Thyroid gland (tissue), 4 donors: ENCODE measurements around the gene RBM23. TPM values are rescaled to one million over a fixed set of nuclear protein-coding genes. Genes with fewer than 3 reads are reported as not detected.

Experiments used
- DNase-seq, 2 donors: peaks; one replicate each; pipeline ENCODE4 v3.0.0-alpha.2; 2019
- H3K27ac ChIP-seq, 3 donors: fragments of 200-600 bp; sonication (generic); 1 replicate in 2 of 3; 2 replicates in 1 of 3; pipeline ENCODE4 v1.5.1; 2016 to 2019; ENCODE audit warnings: mild to moderate bottlenecking in 1 of 3, moderate library complexity in 1 of 3
- H3K27me3 ChIP-seq: fragments of 200-600 bp; sonication (generic); one replicate; pipeline ENCODE4 v1.5.1; 2019
- H3K36me3 ChIP-seq, 2 donors: fragments of 200-600 bp; sonication (generic); one replicate each; pipeline ENCODE4 v1.5.1; 2016 to 2019
- H3K4me1 ChIP-seq, 2 donors: fragments of 200-600 bp; sonication (generic); one replicate each; pipeline ENCODE4 v1.5.1; 2017 to 2019
- H3K4me3 ChIP-seq, 3 donors: fragments of 200-600 bp; sonication (generic); replicated peaks in 1 of 3; 1 replicate in 2 of 3; 2 replicates in 1 of 3; pipeline ENCODE4 v1.5.1; 2016; ENCODE audit warnings: mild to moderate bottlenecking in 1 of 3
- H3K9me3 ChIP-seq: fragments of 200-600 bp; sonication (generic); one replicate; pipeline ENCODE4 v1.5.1; 2017
- POLR2A ChIP-seq, 2 donors: fragments of 450-650 bp; IDR thresholded peaks; one replicate each; pipeline ENCODE4 v1.6.1; 2017; ENCODE audit warnings: antibody characterized with exemption in 2 of 2, mild to moderate bottlenecking in 2 of 2, moderate library complexity in 1 of 2
- WGBS, 2 donors: methylation state at CpG; one replicate each; pipeline ENCODE4 v1.1.5; 2017; 5-methylcytosine and 5-hydroxymethylcytosine counted together
- intact Hi-C: fragments of 100-400 bp; cut with DNase I; formaldehyde crosslinking; loops from one replicate; pipeline ENCODE4 v1.15.1; 2023
- total RNA-seq, 4 donors: library from RNA; depleted of rRNA; stranded (reverse); fragments of >200 nt; gene quantifications; one replicate each; pipeline ENCODE4 v1.2.3, GENCODE V29; 2016
- TF ChIP-seq, protein P1 (sequence below), 6 experiments: fragments of 200-600 bp in 3 of 6; fragments of 450-650 bp in 3 of 6; sonication (generic) in 3 of 6; IDR thresholded peaks; one replicate each; pipeline ENCODE4 v1.5.1; 2016 to 2019; ENCODE audit warnings: antibody characterized with exemption in 6 of 6, mild to moderate bottlenecking in 2 of 6, inconsistent platforms in 1 of 6, moderate library complexity in 1 of 6

Gene RBM23
- total RNA-seq, 4 donors from 2014 or later: 157 to 1,409 (median 683) TPM

GRCh38 chr14:22888662-22889061 is 30.3 kb downstream of the RBM23 start:
- DNase-seq: no peak
- no peak overlapping the region for H3K4me3 ChIP-seq
- no peaks in the 10 kb centered on the region for H3K9me3 ChIP-seq
- peaks cover 3 to 13% of the 10 kb centered on the region in 2 donors for H3K4me1 ChIP-seq
- H3K27me3 ChIP-seq: no peaks in the 10 kb centered on the region
- no peak overlapping the region for H3K27ac ChIP-seq
- H3K36me3 ChIP-seq: no peaks in the 10 kb centered on the region
- WGBS, 2 donors: 81 to 85% methylated on average over 4 of the region's 4 CpGs
- intact Hi-C loops: no loop called here
- TF ChIP-seq POLR2A (IDR thresholded peaks at IDR 0.05): no peak
- TF ChIP-seq, protein P1, sequence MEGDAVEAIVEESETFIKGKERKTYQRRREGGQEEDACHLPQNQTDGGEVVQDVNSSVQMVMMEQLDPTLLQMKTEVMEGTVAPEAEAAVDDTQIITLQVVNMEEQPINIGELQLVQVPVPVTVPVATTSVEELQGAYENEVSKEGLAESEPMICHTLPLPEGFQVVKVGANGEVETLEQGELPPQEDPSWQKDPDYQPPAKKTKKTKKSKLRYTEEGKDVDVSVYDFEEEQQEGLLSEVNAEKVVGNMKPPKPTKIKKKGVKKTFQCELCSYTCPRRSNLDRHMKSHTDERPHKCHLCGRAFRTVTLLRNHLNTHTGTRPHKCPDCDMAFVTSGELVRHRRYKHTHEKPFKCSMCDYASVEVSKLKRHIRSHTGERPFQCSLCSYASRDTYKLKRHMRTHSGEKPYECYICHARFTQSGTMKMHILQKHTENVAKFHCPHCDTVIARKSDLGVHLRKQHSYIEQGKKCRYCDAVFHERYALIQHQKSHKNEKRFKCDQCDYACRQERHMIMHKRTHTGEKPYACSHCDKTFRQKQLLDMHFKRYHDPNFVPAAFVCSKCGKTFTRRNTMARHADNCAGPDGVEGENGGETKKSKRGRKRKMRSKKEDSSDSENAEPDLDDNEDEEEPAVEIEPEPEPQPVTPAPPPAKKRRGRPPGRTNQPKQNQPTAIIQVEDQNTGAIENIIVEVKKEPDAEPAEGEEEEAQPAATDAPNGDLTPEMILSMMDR (IDR thresholded peaks at IDR 0.05): no peak

GRCh38 chr14:22887990-22888378 is 31.0 kb downstream of the RBM23 start:
- Histone ChIP-seq H3K4me3 (peak overlapping the region in 1 of 3 donors; percentile 56), H3K9me3 (no peaks in the 10 kb centered on the region), H3K4me1 (peaks cover 3 to 19% of the 10 kb centered on the region in 2 donors), H3K27ac (peak overlapping the region in 1 of 3 donors; percentile 81), H3K27me3 (no peaks in the 10 kb centered on the region), H3K36me3 (no peaks in the 10 kb centered on the region)
- intact Hi-C loops: no loop called here
- WGBS, 2 donors: 85 to 100% methylated on average over 1 to 5 of the region's 5 CpGs
- DNase-seq: no peak
- TF ChIP-seq POLR2A (IDR thresholded peaks at IDR 0.05): no peak
- TF ChIP-seq, protein P1 (IDR thresholded peaks at IDR 0.05): no peak

DNA sequence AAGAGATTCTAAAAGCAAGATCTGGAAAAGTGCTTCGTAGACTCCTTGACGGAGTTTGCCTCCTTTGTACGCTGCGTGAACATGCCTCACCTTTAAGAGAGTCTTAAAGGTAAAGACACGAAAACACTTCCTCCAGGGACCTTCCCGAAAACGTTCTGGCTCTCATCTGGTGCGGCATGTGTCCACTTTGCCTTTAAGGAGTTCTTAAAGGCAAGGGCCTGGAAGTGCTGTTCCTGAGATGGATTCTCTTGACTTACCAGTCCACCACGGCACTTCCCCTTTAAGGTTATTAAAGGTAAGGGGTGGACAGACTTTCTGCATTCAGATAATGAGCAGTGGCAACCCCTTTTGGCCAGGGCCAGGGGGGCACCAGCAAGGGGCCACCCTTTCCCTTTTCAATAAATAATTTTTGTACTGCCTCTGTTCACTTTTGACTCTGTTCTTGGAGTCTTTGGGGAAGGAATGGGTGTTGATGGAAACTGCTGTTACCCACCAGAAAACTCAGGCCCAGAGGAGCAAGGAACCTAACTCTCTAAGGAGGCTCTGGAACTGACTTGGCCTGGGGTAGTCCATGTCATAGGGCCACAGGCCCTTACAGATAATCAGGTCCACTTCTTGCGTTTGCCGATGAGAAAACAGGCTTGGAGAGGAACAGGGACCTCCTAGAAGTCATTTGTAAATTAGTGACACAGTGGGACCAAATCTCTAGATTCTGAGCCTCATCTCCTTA is 31.5 kb downstream of the RBM23 start:
- Histone ChIP-seq H3K9me3 (no peaks in the 10 kb centered on the region), H3K4me1 (peaks cover 7 to 24% of the 10 kb centered on the region in 2 donors), H3K4me3 (peak overlapping the region in 2 of 3 donors; percentile 22 to 56), H3K36me3 (no peaks in the 10 kb centered on the region), H3K27me3 (no peaks in the 10 kb centered on the region), H3K27ac (peak overlapping the region; percentile 31 to 84 (median 81))
- no peak for TF ChIP-seq POLR2A (IDR thresholded peaks at IDR 0.05)
- TF ChIP-seq, protein P1 (IDR thresholded peaks at IDR 0.05): peak in 2 of 6 experiments; percentile 18 to 34
- intact Hi-C loops: no loop called here
- peak; percentile 79 to 81 for DNase-seq
- 17 to 24% methylated on average over 11 of the region's 11 CpGs for WGBS, 2 donors

GRCh38 chr14:22886500-22887259 is 32.3 kb downstream of the RBM23 start:
- H3K4me1 ChIP-seq: peaks cover 10 to 28% of the 10 kb centered on the region in 2 donors
- H3K27me3 ChIP-seq: no peaks in the 10 kb centered on the region
- intact Hi-C loops: no loop called here
- H3K27ac ChIP-seq: peak overlapping the region; percentile 31 to 84 (median 81)
- no peaks in the 10 kb centered on the region for H3K36me3 ChIP-seq
- H3K4me3 ChIP-seq: peak overlapping the region in 2 of 3 donors; percentile 22 to 56
- no peaks in the 10 kb centered on the region for H3K9me3 ChIP-seq
- 8% methylated on average over 28 to 46 of the region's 77 CpGs for WGBS, 2 donors
- peak; percentile 79 to 81 for DNase-seq
- peak in 1 of 2 donors; percentile 36 for TF ChIP-seq POLR2A (IDR thresholded peaks at IDR 0.05)
- TF ChIP-seq, protein P1 (IDR thresholded peaks at IDR 0.05): peak in 2 of 6 experiments; percentile 10 to 14
